ENCODE results near the gene MRAP. TPM values are rescaled to one million over a fixed set of nuclear protein-coding genes. Genes with fewer than 3 reads are reported as not detected.

The MRAP gene
- total RNA-seq, 1 donor, result not detected

DNA sequence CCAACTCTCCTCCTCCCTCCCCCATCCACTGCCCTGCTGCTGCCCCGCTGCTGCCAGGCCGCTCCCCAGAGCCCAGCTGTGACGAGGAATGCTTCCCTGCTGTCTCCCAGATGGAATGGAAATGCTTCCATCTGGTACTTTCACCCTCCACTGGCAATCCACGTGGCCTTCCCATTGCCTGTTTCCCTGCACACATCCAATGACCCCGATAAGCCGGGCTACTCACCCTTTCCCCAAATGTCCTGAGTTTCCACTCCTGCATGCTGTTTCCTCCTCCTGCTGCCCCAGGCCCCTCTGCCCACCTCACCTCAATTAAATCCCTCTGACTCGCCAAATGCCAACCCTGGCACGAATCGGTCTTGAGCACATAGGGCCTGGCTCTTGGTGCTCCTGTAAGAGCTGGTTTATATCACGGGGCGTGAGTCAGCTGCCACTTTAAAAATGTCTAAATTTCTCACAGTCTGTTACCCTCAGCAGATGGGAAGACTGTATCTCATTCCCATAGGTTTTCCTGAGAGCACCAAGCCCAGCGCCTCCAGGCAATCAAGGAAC lies 36.4 kb downstream of the MRAP start:
- TF ChIP-seq, protein P1, sequence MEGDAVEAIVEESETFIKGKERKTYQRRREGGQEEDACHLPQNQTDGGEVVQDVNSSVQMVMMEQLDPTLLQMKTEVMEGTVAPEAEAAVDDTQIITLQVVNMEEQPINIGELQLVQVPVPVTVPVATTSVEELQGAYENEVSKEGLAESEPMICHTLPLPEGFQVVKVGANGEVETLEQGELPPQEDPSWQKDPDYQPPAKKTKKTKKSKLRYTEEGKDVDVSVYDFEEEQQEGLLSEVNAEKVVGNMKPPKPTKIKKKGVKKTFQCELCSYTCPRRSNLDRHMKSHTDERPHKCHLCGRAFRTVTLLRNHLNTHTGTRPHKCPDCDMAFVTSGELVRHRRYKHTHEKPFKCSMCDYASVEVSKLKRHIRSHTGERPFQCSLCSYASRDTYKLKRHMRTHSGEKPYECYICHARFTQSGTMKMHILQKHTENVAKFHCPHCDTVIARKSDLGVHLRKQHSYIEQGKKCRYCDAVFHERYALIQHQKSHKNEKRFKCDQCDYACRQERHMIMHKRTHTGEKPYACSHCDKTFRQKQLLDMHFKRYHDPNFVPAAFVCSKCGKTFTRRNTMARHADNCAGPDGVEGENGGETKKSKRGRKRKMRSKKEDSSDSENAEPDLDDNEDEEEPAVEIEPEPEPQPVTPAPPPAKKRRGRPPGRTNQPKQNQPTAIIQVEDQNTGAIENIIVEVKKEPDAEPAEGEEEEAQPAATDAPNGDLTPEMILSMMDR (IDR thresholded peaks at IDR 0.05; ENCODE audit: insufficient read depth, low read depth, low read length), result no peak
- DNase-seq (ENCODE audit: low read depth), result no peak
- no peak overlapping the region for H3K4me3 ChIP-seq (ENCODE audit: low read depth, low read length)

DNA sequence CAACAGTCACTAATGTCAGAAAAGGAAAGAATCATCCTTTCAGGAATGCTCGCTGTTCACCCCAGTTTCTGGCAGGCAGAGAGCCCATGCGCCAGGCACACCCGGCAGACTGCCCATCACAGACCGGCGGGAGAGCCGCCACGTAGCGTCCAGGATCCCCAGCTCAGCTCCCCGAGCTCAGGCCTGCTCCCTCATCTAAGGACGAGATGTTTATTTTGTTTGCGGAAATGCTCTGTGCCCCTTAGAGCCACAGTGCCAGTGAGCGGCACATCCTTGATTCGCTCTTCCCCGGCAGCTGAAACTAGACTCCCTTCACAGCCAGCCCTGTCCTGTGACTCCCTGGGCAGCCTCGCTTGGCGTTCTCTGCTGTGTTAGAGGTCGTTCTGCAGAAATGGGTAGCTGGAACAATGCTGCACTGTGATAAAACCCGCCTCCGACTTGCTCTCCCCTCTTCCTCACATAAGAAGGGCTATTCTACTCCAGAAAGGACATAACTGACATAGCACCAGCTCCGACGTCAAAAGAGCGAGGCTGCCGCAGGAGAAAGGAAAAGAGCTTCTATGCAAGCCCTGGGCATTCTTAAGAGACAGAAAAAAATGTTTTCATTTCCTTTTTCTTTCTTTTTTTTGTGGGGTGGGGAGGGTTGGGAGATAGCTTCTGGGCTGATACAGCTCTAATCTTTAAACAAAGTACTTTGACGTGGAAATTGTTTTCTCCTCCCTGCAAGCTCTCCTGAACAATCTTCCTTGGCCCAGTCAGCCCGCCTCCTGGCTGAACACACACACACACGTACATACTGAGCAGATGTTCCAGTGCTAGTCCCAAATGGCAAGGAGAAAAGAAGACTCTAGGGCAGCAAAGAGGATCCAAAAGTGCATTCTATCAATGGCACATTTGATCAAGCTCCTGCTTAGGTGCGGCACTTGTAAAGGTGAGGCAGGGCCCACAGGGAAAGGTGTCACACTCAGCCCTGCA lies 37.2 kb downstream of the MRAP start:
- H3K4me3 ChIP-seq (ENCODE audit: low read depth, low read length), result no peak overlapping the region
- TF ChIP-seq, protein P1 (IDR thresholded peaks at IDR 0.05; ENCODE audit: insufficient read depth, low read depth, low read length), result no peak
- no peak for DNase-seq (ENCODE audit: low read depth)

DNA sequence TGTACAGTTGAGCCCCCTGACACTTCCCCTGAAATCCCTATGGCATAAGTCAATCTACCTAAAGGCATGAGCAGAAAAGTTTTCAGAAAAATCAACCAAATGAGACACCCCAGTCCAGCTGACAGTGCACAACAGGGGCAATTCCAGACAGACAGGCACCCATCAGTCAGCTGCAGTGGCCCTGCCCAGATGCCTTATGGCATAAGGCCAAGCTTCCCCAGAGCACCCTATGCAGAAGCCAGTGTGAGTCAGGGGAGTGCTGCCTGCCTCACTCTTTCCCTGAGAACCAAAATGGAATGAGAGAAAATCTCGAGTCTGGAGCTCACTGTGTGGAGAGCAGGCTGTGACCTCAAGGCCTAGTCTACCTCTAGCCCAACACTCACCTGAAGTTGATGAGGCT lies 38.1 kb downstream of the MRAP start:
- DNase-seq (ENCODE audit: low read depth), result no peak

DNA sequence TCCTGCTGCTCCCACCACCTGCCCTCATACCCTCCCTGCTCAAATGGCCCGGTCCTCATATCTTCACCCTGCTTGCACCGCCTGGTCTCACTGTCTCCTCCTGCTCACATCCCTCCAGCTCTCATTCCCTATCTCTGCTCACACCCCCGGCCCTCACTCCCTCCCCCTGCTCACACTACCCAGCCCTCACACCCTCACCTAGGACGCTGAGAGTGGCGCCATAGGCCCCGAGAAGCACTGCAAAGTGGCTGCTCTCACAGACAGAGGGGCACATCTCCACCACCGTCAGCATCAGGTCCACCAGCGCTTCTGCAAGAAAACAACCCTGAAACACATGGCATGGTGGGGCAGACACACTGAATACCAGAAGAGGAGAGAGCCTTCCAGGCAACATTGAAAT lies 38.6 kb downstream of the MRAP start:
- no peak overlapping the region for H3K4me3 ChIP-seq (ENCODE audit: low read depth, low read length)
- DNase-seq (ENCODE audit: low read depth), result no peak
- TF ChIP-seq, protein P1 (IDR thresholded peaks at IDR 0.05; ENCODE audit: insufficient read depth, low read depth, low read length), result no peak

More for the DNA sequence above, 38.1 kb downstream of the MRAP start:
- TF ChIP-seq, protein P1 (IDR thresholded peaks at IDR 0.05; ENCODE audit: insufficient read depth, low read depth, low read length), result no peak
- H3K4me3 ChIP-seq (ENCODE audit: low read depth, low read length), result no peak overlapping the region

DNA sequence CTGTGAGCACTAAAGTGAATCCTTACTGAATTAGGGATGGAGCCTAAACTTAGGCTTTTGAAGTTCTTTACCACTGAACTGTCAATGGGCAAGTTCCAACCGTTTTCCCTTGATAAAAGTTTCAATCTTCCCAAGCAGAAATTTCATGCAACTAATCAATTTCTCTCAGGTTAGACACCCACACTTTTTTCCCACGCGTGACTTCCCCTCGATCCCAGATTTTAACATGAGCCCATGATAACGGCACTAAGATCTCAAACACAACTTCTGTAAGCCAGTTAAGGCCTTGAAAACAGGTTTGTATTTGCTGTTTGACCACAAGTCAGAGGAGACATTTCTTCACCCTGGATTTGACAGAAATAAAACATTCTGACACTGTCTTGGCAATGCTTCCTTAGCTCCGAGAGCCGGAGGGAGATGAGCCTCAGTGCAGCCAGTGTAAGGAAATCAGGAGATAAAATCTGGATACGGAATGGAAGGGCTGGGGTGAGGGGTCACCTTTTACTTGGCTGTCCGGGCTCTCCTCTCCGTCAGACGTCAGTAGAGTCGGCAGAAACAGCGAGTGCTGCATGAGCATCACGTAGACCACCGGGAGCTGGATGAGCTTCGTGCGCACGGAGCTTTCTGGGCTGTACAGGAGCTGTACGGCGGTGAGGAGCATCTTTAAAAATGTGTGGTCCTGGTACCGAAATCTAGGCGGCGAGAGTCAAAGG lies 39.7 kb downstream of the MRAP start:
- TF ChIP-seq, protein P1 (IDR thresholded peaks at IDR 0.05; ENCODE audit: insufficient read depth, low read depth, low read length), result no peak
- DNase-seq (ENCODE audit: low read depth), result no peak
- H3K4me3 ChIP-seq (ENCODE audit: low read depth, low read length), result no peak overlapping the region

DNA sequence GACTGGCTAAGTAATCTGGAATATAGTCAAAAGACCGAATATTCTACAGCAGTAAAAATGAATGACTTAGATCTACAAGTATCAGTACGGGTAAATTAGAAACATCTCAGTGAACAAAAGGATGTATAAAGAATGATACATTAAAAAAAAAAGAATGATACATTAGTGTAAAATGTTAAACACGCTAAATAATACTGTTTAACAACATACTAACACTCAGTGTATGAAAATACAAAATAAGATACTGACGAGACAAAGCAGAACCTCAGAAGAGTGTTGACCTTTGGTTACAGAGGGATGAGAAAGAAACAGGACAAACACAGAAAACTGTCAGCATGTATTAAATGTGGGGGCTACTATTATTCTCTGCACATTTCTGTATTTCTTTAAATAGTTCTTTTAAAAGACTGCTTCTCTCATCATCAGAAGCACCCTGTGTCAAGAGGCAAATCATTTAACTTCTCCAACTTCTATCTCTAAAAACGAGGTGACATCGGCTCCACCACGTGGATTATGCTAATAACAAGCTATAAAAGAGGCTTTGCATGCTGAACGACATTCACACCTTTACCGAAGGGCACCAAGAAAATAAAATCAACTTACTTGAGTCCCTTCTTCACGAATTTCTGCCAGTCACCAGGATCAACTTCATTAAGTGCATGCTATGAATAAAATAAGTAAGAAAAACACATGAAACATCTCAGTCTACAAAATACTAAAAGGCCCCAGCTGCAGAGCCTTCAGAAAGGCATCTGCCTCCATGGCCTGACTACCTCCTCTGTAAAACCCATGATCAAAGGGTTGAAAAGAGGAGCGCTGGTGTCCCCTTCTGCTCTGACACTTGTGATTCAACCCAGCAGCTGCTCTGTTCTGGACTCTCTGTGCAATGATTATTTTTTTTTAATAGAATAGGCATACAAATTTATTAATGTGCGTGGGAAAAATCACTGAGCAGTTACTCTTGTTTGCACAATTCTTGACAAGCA lies 42.5 kb downstream of the MRAP start:
- TF ChIP-seq, protein P1 (IDR thresholded peaks at IDR 0.05; ENCODE audit: insufficient read depth, low read depth, low read length), result no peak
- H3K4me3 ChIP-seq (ENCODE audit: low read depth, low read length), result no peak overlapping the region
- DNase-seq (ENCODE audit: low read depth), result no peak

Data from fibroblast of villous mesenchyme (primary cell).